Stomach (tissue), 4 donors: ENCODE results near the gene MPIG6B.

Source experiments
- CTCF ChIP-seq, 7 experiments: fragments of 450-650 bp in 4 of 7; fragments of 200-600 bp in 3 of 7; sonication (generic) in 3 of 7; IDR thresholded peaks; one replicate each; pipeline ENCODE4 v1.5.1; 2016 to 2019; ENCODE audit warnings: antibody characterized with exemption in 7 of 7, control low read depth in 2 of 7, mild to moderate bottlenecking in 1 of 7
- EP300 ChIP-seq: sonication (generic); formaldehyde crosslinking; IDR thresholded peaks from one replicate; pipeline ENCODE4 v1.6.1; 2017; ENCODE audit warnings: antibody characterized with exemption
- POLR2A ChIP-seq, 4 donors: fragments of 450-650 bp; IDR thresholded peaks; one replicate each; pipeline ENCODE4 v1.6.1; 2016; ENCODE audit warnings: antibody characterized with exemption in 4 of 4, control low read depth in 2 of 4, mild to moderate bottlenecking in 1 of 4, moderate library complexity in 1 of 4
- POLR2AphosphoS5 ChIP-seq, 3 donors: sonication (generic); formaldehyde crosslinking; IDR thresholded peaks; one replicate each; pipeline ENCODE4 v1.6.1; 2016; ENCODE audit warnings: antibody characterized with exemption in 3 of 3

GRCh38 chr6:31710523-31711219 lies 12.5 kb upstream of the MPIG6B start:
- TF ChIP-seq CTCF (IDR thresholded peaks at IDR 0.05) (no peak), POLR2A (IDR thresholded peaks at IDR 0.05) (no peak), POLR2AphosphoS5 (IDR thresholded peaks at IDR 0.05) (no peak), EP300 (no peak)
